HUES48 (cell line): ENCODE data around the gene SZRD1.

Source experiments
- H3K27ac ChIP-seq: one replicate; pipeline ENCODE4 v1.7.0; 2013; ENCODE audit warnings: low read depth, low read length, inconsistent platforms
- H3K27me3 ChIP-seq: 2 replicates; pipeline ENCODE4 v1.6.1; 2013; ENCODE audit warnings: mild to moderate bottlenecking, low read length; ENCODE audit not compliant: control insufficient read depth, insufficient read depth
- H3K36me3 ChIP-seq: 2 replicates; pipeline ENCODE4 v1.6.1; 2013; ENCODE audit warnings: low read length; ENCODE audit not compliant: control insufficient read depth, insufficient read depth
- H3K4me1 ChIP-seq: 2 replicates; pipeline ENCODE4 v1.6.1; 2013; ENCODE audit warnings: mild to moderate bottlenecking, low read length; ENCODE audit not compliant: control insufficient read depth, insufficient read depth
- H3K4me3 ChIP-seq: 2 replicates; pipeline ENCODE4 v1.5.1; 2013; ENCODE audit warnings: mild to moderate bottlenecking, low read depth, low read length
- H3K9ac ChIP-seq: 2 replicates; pipeline ENCODE4 v1.6.1; 2013; ENCODE audit warnings: mild to moderate bottlenecking, low read depth, low read length, moderate library complexity
- H3K9me3 ChIP-seq: 2 replicates; pipeline ENCODE4 v1.6.1; 2013; ENCODE audit warnings: low read length; ENCODE audit not compliant: control insufficient read depth, insufficient read depth

The SZRD1 gene

GRCh38 chr1:16425125-16426025 is 58.3 kb downstream of the SZRD1 start:
- no peaks in the 10 kb centered on the region; the same call in 1 of the 2 replicates for H3K4me1 ChIP-seq
- H3K9me3 ChIP-seq = no peaks in the 10 kb centered on the region
- no peak overlapping the region for H3K4me3 ChIP-seq
- H3K9ac ChIP-seq = no peak overlapping the region
- no peaks in the 10 kb centered on the region for H3K36me3 ChIP-seq
- no peak overlapping the region for H3K27ac ChIP-seq
- H3K27me3 ChIP-seq = no peaks in the 10 kb centered on the region

DNA sequence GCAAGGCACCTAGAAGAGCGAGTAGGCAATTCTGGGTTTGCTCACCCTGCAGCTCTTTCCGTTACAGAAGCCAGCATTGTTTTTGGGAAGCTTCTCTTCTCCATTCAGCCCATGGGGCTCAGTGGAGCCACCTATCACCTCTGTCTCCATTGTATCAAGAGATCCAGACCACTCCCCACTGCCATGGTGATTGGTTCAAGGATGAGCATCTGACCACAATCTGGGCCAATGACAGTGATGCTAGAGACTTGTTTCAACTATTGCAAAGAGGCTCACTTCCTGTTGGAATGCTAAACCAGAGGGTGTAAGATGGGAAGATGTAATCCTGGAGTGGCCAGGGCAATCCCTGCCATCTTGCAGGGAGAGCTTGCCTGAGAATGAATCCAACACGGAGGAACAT is 63.6 kb downstream of the SZRD1 start:
- Histone ChIP-seq H3K9ac (no peak overlapping the region), H3K27me3 (no peaks in the 10 kb centered on the region), H3K4me1 (no peaks in the 10 kb centered on the region), H3K36me3 (no peaks in the 10 kb centered on the region), H3K9me3 (no peaks in the 10 kb centered on the region), H3K4me3 (no peak overlapping the region), H3K27ac (no peak overlapping the region)

DNA sequence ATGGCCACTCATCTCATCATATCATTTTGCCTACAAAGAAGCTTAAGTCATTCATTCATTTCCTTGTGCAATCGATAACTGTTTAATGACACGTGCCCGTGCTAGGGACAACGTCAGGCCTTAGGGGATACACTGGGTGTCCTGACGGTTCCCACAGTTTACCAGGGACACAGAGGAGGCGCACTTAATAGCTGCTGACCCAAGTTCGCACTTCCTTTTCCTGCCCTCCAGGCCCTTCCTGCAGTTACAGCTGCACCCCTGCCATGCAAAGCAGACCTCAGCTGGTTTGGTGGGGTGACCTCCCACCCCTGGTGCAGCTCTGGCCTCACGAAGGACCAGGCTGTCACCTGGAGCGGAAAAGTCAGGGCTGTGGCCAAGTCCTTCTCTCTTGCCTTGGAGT is 66.0 kb downstream of the SZRD1 start:
- H3K4me3 ChIP-seq = no peak overlapping the region
- H3K36me3 ChIP-seq = no peaks in the 10 kb centered on the region
- no peak overlapping the region for H3K9ac ChIP-seq
- no peaks in the 10 kb centered on the region for H3K4me1 ChIP-seq
- H3K9me3 ChIP-seq = no peaks in the 10 kb centered on the region
- no peak overlapping the region for H3K27ac ChIP-seq
- no peaks in the 10 kb centered on the region for H3K27me3 ChIP-seq

DNA sequence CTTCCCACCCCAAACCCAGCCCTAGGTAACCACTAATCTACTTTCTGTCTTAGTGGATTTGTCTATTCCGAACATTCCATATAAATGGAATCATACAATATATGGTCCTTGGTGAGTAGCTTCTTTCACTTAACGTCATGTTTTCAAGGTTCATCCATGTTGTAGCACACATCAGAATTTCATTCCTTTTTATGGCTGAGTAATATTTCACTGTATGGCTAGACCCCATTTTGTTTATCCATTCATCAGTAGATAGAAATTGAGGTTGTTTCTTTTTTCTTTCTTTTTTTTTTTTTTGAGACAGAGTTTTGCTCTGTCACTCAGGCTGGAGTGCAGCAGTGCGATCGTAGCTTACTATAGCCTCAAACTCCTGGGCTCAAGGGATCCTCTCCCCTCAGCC is 67.0 kb downstream of the SZRD1 start:
- Histone ChIP-seq H3K27me3 (no peaks in the 10 kb centered on the region), H3K36me3 (no peaks in the 10 kb centered on the region), H3K4me3 (no peak overlapping the region), H3K4me1 (no peaks in the 10 kb centered on the region), H3K9ac (no peak overlapping the region), H3K27ac (no peak overlapping the region), H3K9me3 (no peaks in the 10 kb centered on the region)

DNA sequence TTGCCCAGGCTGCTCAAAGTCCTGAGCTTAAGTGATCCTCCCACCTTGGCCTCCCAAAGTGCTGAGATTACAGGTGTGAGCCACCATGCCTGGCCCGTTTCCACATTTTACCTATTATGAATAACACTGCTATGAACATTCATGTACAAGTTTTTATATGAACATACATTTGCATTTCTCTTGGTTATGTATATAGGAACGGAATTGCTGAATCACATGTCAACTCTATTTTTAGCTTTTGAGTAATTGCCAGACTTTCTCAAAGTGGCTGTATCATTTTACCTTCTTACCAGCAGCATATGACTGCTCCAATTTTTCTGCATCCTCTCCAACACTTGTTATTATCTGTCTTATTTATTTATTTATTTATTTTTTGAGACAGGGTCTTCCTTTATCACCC is 67.5 kb downstream of the SZRD1 start:
- Histone ChIP-seq H3K4me1 (no peaks in the 10 kb centered on the region), H3K9me3 (no peaks in the 10 kb centered on the region), H3K27me3 (no peaks in the 10 kb centered on the region), H3K36me3 (no peaks in the 10 kb centered on the region), H3K9ac (no peak overlapping the region), H3K27ac (no peak overlapping the region), H3K4me3 (no peak overlapping the region)

- H3K9ac ChIP-seq = no peak within 1 kb of the TSS
- no peaks in the 10 kb centered on the region for H3K9me3 ChIP-seq
- no peak within 1 kb of the TSS for H3K27ac ChIP-seq
- H3K36me3 ChIP-seq = no peaks in the 10 kb centered on the region
- peaks cover 5% of the 10 kb centered on the region for H3K4me1 ChIP-seq
- no peaks in the 10 kb centered on the region; the same call in 1 of the 2 replicates for H3K27me3 ChIP-seq
- no peak within 1 kb of the TSS for H3K4me3 ChIP-seq
These were observed 70.0 kb downstream of the SZRD1 start, which contains the start of gene SPATA21 for GRCh38 chr1:16436946-16437474. Gene SPATA21, minus strand, starts transcription at chr1:16437424. Its CDS starts 6,053 bp downstream, at chr1:16431371.

- H3K27me3 ChIP-seq = no peaks in the 10 kb centered on the region; the same call in 1 of the 2 replicates
- H3K27ac ChIP-seq = no peak overlapping the region
- peaks cover 5% of the 10 kb centered on the region; the same call in 1 of the 2 replicates for H3K36me3 ChIP-seq
- peaks cover 5% of the 10 kb centered on the region for H3K4me1 ChIP-seq
- H3K9ac ChIP-seq = no peak overlapping the region
- no peak overlapping the region for H3K4me3 ChIP-seq
- H3K9me3 ChIP-seq = no peaks in the 10 kb centered on the region
These were observed 71.5 kb downstream of the SZRD1 start for GRCh38 chr1:16438516-16438915.

GRCh38 chr1:16438924-16439323 is 71.9 kb downstream of the SZRD1 start:
- H3K27me3 ChIP-seq = no peaks in the 10 kb centered on the region; the same call in 1 of the 2 replicates
- peaks cover 9% of the 10 kb centered on the region; the same call in 1 of the 2 replicates for H3K36me3 ChIP-seq
- no peak overlapping the region for H3K27ac ChIP-seq
- no peak overlapping the region for H3K9ac ChIP-seq
- H3K4me1 ChIP-seq = peaks cover 5% of the 10 kb centered on the region
- H3K9me3 ChIP-seq = no peaks in the 10 kb centered on the region
- no peak overlapping the region for H3K4me3 ChIP-seq

GRCh38 chr1:16440131-16440469 is 73.1 kb downstream of the SZRD1 start:
- H3K9me3 ChIP-seq = no peaks in the 10 kb centered on the region

GRCh38 chr1:16440470-16441281 is 73.6 kb downstream of the SZRD1 start, which contains the start of gene NECAP2:
Gene NECAP2, plus strand, starts transcription at chr1:16440724. Its CDS starts 38 bp downstream, at chr1:16440762.
- peaks cover 23% of the 10 kb centered on the region for H3K36me3 ChIP-seq
- H3K9me3 ChIP-seq = no peaks in the 10 kb centered on the region
- H3K4me3 ChIP-seq = peak within 1 kb of the TSS; percentile 95
- H3K27ac ChIP-seq = peak within 1 kb of the TSS; percentile 82
- H3K4me1 ChIP-seq = peaks cover 5% of the 10 kb centered on the region
- H3K9ac ChIP-seq = peak within 1 kb of the TSS; percentile 72
- H3K27me3 ChIP-seq = no peaks in the 10 kb centered on the region; the same call in 1 of the 2 replicates

More at GRCh38 chr1:16440131-16440469, 73.1 kb downstream of the SZRD1 start:
- Histone ChIP-seq H3K27me3 (no peaks in the 10 kb centered on the region; the same call in 1 of the 2 replicates), H3K9ac (peak overlapping the region; percentile 49; the same call in 1 of the 2 replicates), H3K36me3 (peaks cover 18% of the 10 kb centered on the region), H3K4me1 (peaks cover 5% of the 10 kb centered on the region), H3K4me3 (peak overlapping the region; percentile 95), H3K27ac (peak overlapping the region; percentile 82)
